NB4 (cell line): ENCODE measurements around the gene IBTK.
A peak's percentile ranks its signal among the peaks of the same experiment; 100 is the strongest.

Experiments used
- POLR2A ChIP-seq: IDR thresholded peaks from 2 replicates; pipeline ENCODE4 v1.6.1; 2011; ENCODE audit warnings: mild to moderate bottlenecking; ENCODE audit not compliant: insufficient read length; ENCODE audit errors: extremely low read depth
- TF ChIP-seq, protein P1 (sequence below): IDR thresholded peaks from one replicate; pipeline ENCODE4 v1.5.1; 2012; ENCODE audit warnings: low read depth, low read length

DNA sequence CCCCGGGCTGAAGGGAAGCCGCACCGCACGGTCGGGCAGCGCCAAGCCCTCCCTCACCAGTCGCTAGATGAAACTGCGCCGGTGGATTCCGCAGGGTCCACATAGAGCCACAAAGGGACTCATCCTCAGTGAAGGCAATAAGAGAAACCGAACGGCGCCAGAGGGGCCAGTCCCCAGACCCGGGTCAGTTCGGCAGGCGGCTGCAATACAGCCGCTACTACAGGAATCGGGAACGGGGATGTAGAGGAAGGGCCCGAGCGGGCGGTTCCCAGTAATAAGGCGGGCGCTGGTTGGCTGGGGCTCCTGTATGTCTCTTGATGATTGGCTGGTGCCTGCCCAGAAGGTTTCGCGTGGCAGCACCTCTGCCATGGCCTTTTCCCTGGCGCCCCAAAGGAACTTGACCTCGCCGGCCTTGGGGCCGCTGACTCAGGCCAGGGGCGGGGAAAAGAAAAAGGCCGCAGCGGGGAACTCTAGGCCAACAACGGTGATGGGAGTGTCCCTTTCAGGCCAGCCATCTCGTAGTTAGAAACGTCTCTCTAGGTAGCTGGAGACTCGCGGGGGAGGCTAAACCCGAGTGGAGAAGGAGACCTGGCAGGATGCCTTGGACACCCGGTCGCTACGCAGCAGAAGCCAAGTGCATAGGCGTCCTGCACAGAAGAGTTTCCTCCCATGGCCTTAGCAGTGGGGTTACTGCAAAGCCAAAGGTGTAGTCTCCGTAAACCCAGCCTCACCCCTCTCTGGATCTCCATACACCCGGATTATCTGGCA lies at the start of gene IBTK:
- TF ChIP-seq, protein P1, sequence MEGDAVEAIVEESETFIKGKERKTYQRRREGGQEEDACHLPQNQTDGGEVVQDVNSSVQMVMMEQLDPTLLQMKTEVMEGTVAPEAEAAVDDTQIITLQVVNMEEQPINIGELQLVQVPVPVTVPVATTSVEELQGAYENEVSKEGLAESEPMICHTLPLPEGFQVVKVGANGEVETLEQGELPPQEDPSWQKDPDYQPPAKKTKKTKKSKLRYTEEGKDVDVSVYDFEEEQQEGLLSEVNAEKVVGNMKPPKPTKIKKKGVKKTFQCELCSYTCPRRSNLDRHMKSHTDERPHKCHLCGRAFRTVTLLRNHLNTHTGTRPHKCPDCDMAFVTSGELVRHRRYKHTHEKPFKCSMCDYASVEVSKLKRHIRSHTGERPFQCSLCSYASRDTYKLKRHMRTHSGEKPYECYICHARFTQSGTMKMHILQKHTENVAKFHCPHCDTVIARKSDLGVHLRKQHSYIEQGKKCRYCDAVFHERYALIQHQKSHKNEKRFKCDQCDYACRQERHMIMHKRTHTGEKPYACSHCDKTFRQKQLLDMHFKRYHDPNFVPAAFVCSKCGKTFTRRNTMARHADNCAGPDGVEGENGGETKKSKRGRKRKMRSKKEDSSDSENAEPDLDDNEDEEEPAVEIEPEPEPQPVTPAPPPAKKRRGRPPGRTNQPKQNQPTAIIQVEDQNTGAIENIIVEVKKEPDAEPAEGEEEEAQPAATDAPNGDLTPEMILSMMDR = no peak
- peak; percentile 68 for TF ChIP-seq POLR2A
